ENCODE results near the gene TPH1. TPM values are rescaled to one million over a fixed set of nuclear protein-coding genes. Genes with fewer than 3 reads are reported as not detected.

Gene TPH1
- total and polyA plus RNA-seq, 9 of the 15 experiments (the other 6 are each of a cell fraction or from before 2014, with no cell fraction given) = 0.04 to 0.29 (median 0.17) TPM

- TF ChIP-seq RBFOX2 (IDR thresholded peaks at IDR 0.05; ENCODE audit: low read depth, low read length) = no peak
- peak; percentile 37; the same call in 1 of the 2 replicates for TF ChIP-seq NCOR1 (IDR thresholded peaks at IDR 0.05)
- TF ChIP-seq HDAC1 (IDR thresholded peaks at IDR 0.05) = 0 out of 4 replicates have a peak, but pooled peaks of 1 of the 2 experiments have one; percentile 35
- TF ChIP-seq TAL1 (IDR thresholded peaks at IDR 0.05) = peak; percentile 46; the same call in 1 of the 2 replicates
- 0 out of 2 replicates have a peak, but pooled peaks have one; percentile 26 for TF ChIP-seq L3MBTL2 (IDR thresholded peaks at IDR 0.05)
- peak; percentile 46; the same call in 1 of the 2 replicates for TF ChIP-seq GATA2 (CRISPR knock-in tag; IDR thresholded peaks at IDR 0.05)
- peak in 1 of 3 experiments; percentile 16; a peak in 1 of 6 replicates for TF ChIP-seq CTCF (IDR thresholded peaks at IDR 0.05 in 2 of 3, conservative IDR thresholded peaks at IDR 0.05 in 1 of 3; ENCODE audit: insufficient read depth in 2 of 3, low read depth in 1 of 3, low read length in 3 of 3)
- peak; percentile 28; the same call in 1 of the 2 replicates for TF ChIP-seq DPF2 (IDR thresholded peaks at IDR 0.05)
- peak; percentile 42; the same call in 1 of the 2 replicates for TF ChIP-seq PHF21A (IDR thresholded peaks at IDR 0.05; ENCODE audit: borderline replicate concordance, low read depth)
- TF ChIP-seq TRIM25 (IDR thresholded peaks at IDR 0.05; ENCODE audit: borderline replicate concordance) = no peak
- TF ChIP-seq KDM1A (IDR thresholded peaks at IDR 0.05) = peak; percentile 76 to 78
- peak; percentile 81 for TF ChIP-seq CBFA2T3 (IDR thresholded peaks at IDR 0.05)
- no peak for TF ChIP-seq ADNP (tag; IDR thresholded peaks at IDR 0.05)
- peak; percentile 59; the same call in 1 of the 2 replicates for TF ChIP-seq PKNOX1 (IDR thresholded peaks at IDR 0.05)
- TF ChIP-seq TEAD4 (IDR thresholded peaks at IDR 0.05; ENCODE audit: low read length) = 0 out of 2 replicates have a peak, but pooled peaks have one; percentile 39
- TF ChIP-seq TEAD4 (CRISPR knock-in tag; IDR thresholded peaks at IDR 0.05; ENCODE audit: borderline replicate concordance) = no peak
- TF ChIP-seq MEIS2 (IDR thresholded peaks at IDR 0.05; ENCODE audit: partially characterized antibody) = peak; percentile 43
Measured at GRCh38 chr11:18016789-18017188, 29.3 kb downstream of the TPH1 start (continued).
